Smooth muscle cell (in vitro differentiated cells): ENCODE results near the gene ARPC5. TPM values are rescaled to one million over a fixed set of nuclear protein-coding genes. Genes with fewer than 3 reads are reported as not detected.
A peak's percentile ranks its signal among the peaks of the same experiment; 100 is the strongest.

Experiments
- DNase-seq: peaks from one replicate; lab custom pipeline; 2025; ENCODE audit not compliant: unreplicated experiment; lab: John Stamatoyannopoulos, UW
- H2AFZ ChIP-seq: fragments of 200-600 bp; sonication (generic); 2 replicates; pipeline ENCODE4 v1.6.0; 2016; ENCODE audit warnings: antibody characterized with exemption, low read depth, mild to moderate bottlenecking
- H3F3A ChIP-seq: fragments of 200-600 bp; sonication (generic); 2 replicates; pipeline ENCODE4 v1.6.0; 2017; ENCODE audit warnings: antibody characterized with exemption, low read depth
- H3K27ac ChIP-seq: fragments of 200-600 bp; sonication (generic); 2 replicates; pipeline ENCODE4 v1.5.1; 2016; ENCODE audit warnings: low read depth, mild to moderate bottlenecking
- H3K27me3 ChIP-seq: fragments of 200-600 bp; sonication (generic); 2 replicates; pipeline ENCODE4 v1.6.1; 2016; ENCODE audit warnings: low read depth, mild to moderate bottlenecking
- H3K36me3 ChIP-seq: fragments of 200-600 bp; sonication (generic); 2 replicates; pipeline ENCODE4 v1.5.1; 2016; ENCODE audit warnings: low read depth
- H3K4me1 ChIP-seq: fragments of 200-600 bp; sonication (generic); 2 replicates; pipeline ENCODE4 v1.5.1; 2016; ENCODE audit warnings: low read depth
- H3K4me2 ChIP-seq: fragments of 200-600 bp; sonication (generic); 2 replicates; pipeline ENCODE4 v1.6.0; 2016; ENCODE audit warnings: mild to moderate bottlenecking
- H3K4me3 ChIP-seq: fragments of 200-600 bp; sonication (generic); 2 replicates; pipeline ENCODE4 v1.5.1; 2016; ENCODE audit warnings: mild to moderate bottlenecking
- H3K79me2 ChIP-seq: fragments of 200-600 bp; sonication (generic); 2 replicates; pipeline ENCODE4 v1.6.0; 2016; ENCODE audit warnings: low read depth, mild to moderate bottlenecking
- H3K9ac ChIP-seq: fragments of 200-600 bp; sonication (generic); 2 replicates; pipeline ENCODE4 v1.6.0; 2016; ENCODE audit warnings: low read depth
- H3K9me3 ChIP-seq: fragments of 200-600 bp; sonication (generic); replicated peaks from 2 replicates; pipeline ENCODE4 v1.5.1; 2016; ENCODE audit warnings: low read depth
- H4K20me1 ChIP-seq: fragments of 200-600 bp; sonication (generic); 2 replicates; pipeline ENCODE4 v1.6.0; 2016; ENCODE audit warnings: low read depth
- WGBS: methylation state at CpG from one replicate; pipeline ENCODE4 v1.1.7; 2016; ENCODE audit warnings: low lambda C conversion rate; 5-methylcytosine and 5-hydroxymethylcytosine counted together
- polyA plus RNA-seq: library from polyadenylated mRNA; unstranded; fragments of >200 nt; fragmentation: Nextera tagmentation; extraction: Ambion mirVana; gene quantifications from 2 replicates; pipeline ENCODE4 v1.2.1, GENCODE V29; 2016
- total RNA-seq: library from RNA; depleted of rRNA; stranded (reverse); fragments of >200 nt; gene quantifications from 2 replicates; pipeline ENCODE4 v1.2.3, GENCODE V29; 2014
- TF ChIP-seq, protein P1 (sequence below): fragments of 200-600 bp; sonication (generic); IDR thresholded peaks from 2 replicates; pipeline ENCODE4 v1.5.1; 2017; ENCODE audit warnings: borderline replicate concordance, mild to moderate bottlenecking, antibody characterized with exemption; ENCODE audit not compliant: insufficient read depth, poor library complexity, severe bottlenecking

ARPC5 gene
- total and polyA plus RNA-seq, 2 experiments from 2014 or later = 188 to 205 TPM

DNA sequence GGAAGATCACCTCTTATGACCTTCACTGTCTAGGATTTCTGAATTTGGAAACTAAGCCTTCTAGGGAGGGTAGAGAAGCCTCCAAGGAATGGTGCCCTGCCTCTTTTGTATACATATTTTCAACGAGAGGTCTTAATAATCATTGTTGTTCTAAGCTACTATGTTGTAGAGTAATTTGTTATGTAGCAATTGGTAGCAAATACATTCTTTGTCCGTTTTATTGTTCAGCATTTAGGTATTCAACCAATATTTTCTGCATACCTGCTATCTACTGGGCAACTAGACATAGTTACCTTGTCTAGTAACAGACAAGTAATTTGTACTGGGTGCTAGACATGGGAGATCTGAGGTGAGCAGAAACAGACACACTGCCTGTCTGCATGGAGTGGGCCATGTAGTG is 24.6 kb downstream of the ARPC5 start:
- 0% methylated on average over 2 of the region's 2 CpGs for WGBS
- no peaks in the 10 kb centered on the region for H3K79me2 ChIP-seq
- H3K9me3 ChIP-seq = no peaks in the 10 kb centered on the region

DNA sequence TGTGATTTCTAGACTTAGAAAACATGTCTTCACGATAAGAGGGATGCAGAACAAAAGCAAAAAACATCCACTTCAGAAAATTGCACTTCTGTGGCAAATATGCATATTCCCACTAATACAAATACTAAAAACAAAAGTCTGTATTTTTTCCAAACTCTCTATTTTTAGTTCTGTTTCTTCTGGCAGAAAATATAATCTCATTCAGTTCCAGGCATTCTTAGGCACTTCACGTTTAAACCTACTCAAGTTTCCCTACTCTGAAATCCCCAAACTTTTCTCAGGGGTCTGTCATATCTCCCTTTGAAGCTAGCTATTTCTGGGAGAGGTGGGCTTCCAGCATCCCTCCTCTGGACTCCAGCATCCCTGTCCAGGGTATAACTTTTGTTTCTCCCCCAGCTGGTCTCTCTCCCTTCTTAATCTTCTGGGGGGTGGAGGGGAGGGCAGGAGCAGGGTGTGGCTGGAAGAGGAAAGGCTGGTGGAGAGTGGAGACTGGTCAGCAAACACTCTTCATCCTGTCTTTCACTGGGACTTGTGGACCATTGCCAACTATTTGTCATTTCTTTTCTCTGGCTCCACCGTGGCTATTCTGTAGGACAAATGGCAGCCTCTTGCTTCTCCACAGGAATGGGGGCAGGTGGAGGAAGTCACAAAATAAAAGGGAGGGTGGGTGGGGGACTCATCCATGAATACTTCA is 25.7 kb downstream of the ARPC5 start:
- Histone ChIP-seq H3K4me1 (no peaks in the 10 kb centered on the region), H2AFZ (no peak overlapping the region)

More for the DNA sequence above, 24.6 kb downstream of the ARPC5 start:
- Histone ChIP-seq H3K27me3 (no peaks in the 10 kb centered on the region), H3K4me3 (no peak overlapping the region), H2AFZ (no peak overlapping the region), H3K9ac (no peak overlapping the region), H3K27ac (no peak overlapping the region), H3K36me3 (no peaks in the 10 kb centered on the region), H4K20me1 (no peaks in the 10 kb centered on the region), H3K4me1 (no peaks in the 10 kb centered on the region), H3F3A (no peaks in the 10 kb centered on the region), H3K4me2 (no peak overlapping the region)
- DNase-seq = no peak
- TF ChIP-seq, protein P1, sequence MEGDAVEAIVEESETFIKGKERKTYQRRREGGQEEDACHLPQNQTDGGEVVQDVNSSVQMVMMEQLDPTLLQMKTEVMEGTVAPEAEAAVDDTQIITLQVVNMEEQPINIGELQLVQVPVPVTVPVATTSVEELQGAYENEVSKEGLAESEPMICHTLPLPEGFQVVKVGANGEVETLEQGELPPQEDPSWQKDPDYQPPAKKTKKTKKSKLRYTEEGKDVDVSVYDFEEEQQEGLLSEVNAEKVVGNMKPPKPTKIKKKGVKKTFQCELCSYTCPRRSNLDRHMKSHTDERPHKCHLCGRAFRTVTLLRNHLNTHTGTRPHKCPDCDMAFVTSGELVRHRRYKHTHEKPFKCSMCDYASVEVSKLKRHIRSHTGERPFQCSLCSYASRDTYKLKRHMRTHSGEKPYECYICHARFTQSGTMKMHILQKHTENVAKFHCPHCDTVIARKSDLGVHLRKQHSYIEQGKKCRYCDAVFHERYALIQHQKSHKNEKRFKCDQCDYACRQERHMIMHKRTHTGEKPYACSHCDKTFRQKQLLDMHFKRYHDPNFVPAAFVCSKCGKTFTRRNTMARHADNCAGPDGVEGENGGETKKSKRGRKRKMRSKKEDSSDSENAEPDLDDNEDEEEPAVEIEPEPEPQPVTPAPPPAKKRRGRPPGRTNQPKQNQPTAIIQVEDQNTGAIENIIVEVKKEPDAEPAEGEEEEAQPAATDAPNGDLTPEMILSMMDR = no peak

DNA sequence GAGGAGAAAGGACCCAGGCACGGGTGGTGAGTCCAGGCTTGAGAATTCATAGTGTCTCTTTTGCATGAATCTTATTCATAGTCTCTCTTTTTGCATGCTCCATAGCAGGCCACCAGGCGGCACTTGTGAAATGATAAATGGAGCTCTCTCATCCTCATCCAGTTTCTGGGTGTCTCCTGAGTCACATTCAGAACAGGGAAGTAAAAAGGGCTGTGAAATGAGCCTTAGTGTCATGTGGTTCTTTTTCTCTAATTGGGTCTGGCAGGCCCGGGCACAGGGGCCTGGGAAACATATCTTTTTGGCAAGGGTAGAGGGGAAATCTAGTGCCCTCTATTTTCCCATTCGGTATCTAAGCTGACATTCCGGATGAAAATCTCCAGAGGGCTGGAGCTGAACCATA is 26.3 kb downstream of the ARPC5 start:
- Histone ChIP-seq H3K4me3 (no peak overlapping the region), H2AFZ (no peak overlapping the region), H3K27ac (no peak overlapping the region), H3K9me3 (no peaks in the 10 kb centered on the region), H3K4me2 (no peak overlapping the region), H3K79me2 (no peaks in the 10 kb centered on the region), H3K36me3 (no peaks in the 10 kb centered on the region), H3K27me3 (no peaks in the 10 kb centered on the region), H3K9ac (no peak overlapping the region), H3K4me1 (no peaks in the 10 kb centered on the region), H3F3A (no peaks in the 10 kb centered on the region), H4K20me1 (no peaks in the 10 kb centered on the region)
- WGBS = 84% methylated on average over 5 of the region's 5 CpGs
- TF ChIP-seq, protein P1 = peak; percentile 28
- DNase-seq = no peak

More for the DNA sequence above, 25.7 kb downstream of the ARPC5 start:
- no peak overlapping the region for H3K4me2 ChIP-seq
- TF ChIP-seq, protein P1 = no peak
- H3K27ac ChIP-seq = no peak overlapping the region
- H4K20me1 ChIP-seq = no peaks in the 10 kb centered on the region
- DNase-seq = no peak
- 53% methylated on average over 3 of the region's 3 CpGs for WGBS
- H3K79me2 ChIP-seq = no peaks in the 10 kb centered on the region
- no peak overlapping the region for H3K9ac ChIP-seq
- H3K9me3 ChIP-seq = no peaks in the 10 kb centered on the region
- H3K36me3 ChIP-seq = no peaks in the 10 kb centered on the region
- no peaks in the 10 kb centered on the region for H3K27me3 ChIP-seq
- H3K4me3 ChIP-seq = no peak overlapping the region
- no peaks in the 10 kb centered on the region for H3F3A ChIP-seq
